GM13976 (cell line): ENCODE measurements around the gene PRIM1.

Experiments used
- DNase-seq: peaks from one replicate; pipeline ENCODE4 v3.0.0; 2012; ENCODE audit warnings: low spot score
- in situ Hi-C: fragments of 300-500 bp; cut with MboI; formaldehyde crosslinking; loops from one replicate; pipeline ENCODE4 v1.12.0; 2022; ENCODE audit warnings: low sequenced_read_pairs, mixed read lengths, inconsistent platforms; ENCODE audit not compliant: unreplicated experiment
- TF ChIP-seq, protein P1 (sequence below): IDR thresholded peaks from 2 replicates; pipeline ENCODE4 v1.5.1; 2012; ENCODE audit warnings: borderline replicate concordance, mild to moderate bottlenecking; ENCODE audit not compliant: insufficient read depth; ENCODE audit errors: extremely low read depth, missing control alignments, control extremely low read depth

Gene PRIM1

DNA sequence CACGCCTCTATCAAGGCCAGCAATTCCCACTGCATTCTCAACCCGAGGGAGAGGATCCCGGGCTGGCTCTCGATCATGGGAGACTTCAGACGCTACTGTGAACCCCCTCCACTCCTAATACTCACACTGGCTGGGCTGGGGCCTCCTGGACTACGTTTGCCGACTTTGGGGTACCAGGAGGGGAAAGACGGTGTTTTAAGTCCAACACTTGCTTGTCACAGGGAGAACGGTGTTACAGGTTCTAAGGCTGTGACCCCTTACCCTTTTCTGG, 27.5 kb downstream of the PRIM1 start:
- in situ Hi-C loops: no loop called here
- TF ChIP-seq, protein P1, sequence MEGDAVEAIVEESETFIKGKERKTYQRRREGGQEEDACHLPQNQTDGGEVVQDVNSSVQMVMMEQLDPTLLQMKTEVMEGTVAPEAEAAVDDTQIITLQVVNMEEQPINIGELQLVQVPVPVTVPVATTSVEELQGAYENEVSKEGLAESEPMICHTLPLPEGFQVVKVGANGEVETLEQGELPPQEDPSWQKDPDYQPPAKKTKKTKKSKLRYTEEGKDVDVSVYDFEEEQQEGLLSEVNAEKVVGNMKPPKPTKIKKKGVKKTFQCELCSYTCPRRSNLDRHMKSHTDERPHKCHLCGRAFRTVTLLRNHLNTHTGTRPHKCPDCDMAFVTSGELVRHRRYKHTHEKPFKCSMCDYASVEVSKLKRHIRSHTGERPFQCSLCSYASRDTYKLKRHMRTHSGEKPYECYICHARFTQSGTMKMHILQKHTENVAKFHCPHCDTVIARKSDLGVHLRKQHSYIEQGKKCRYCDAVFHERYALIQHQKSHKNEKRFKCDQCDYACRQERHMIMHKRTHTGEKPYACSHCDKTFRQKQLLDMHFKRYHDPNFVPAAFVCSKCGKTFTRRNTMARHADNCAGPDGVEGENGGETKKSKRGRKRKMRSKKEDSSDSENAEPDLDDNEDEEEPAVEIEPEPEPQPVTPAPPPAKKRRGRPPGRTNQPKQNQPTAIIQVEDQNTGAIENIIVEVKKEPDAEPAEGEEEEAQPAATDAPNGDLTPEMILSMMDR: no peak
- no peak for DNase-seq

DNA sequence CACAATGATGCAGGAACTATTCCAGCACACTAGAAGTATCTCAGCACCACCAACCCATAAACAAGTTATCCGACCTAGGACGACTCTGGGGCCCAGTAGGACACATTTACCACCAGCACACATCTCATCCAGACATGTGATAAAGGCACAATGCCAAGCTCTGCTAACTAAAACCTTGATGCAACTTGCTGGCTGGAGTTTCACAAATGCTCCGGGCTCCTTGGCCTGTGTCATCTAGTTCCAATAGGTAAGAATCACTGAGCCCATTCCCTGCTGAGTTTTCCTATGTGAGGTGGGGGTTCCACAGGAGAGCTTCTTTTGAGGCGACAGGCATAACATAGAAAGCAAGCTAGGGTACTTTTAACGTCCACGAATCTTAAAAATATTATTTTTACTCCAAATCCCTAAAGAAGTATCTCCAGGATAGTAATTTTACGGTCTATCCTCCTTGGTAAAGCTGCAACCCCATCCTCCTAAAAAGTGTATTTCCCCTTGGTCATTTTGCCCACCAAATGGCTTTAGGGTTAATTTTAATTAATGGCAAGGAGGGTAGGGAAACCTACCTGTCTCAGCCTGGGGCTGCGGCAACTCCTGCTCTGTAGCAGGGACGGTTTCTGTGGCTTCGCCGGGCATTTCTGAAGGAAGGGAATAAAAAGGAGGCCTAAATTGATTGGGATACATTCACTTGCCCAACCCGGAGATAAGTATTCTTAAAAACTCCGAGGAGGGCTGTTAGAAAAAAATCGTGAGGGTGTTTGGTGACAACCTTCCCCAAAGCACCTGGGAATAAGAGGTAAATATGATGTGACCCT, 28.0 kb downstream of the PRIM1 start:
- TF ChIP-seq, protein P1: no peak
- no peak for DNase-seq
- in situ Hi-C loops: no loop called here

DNA sequence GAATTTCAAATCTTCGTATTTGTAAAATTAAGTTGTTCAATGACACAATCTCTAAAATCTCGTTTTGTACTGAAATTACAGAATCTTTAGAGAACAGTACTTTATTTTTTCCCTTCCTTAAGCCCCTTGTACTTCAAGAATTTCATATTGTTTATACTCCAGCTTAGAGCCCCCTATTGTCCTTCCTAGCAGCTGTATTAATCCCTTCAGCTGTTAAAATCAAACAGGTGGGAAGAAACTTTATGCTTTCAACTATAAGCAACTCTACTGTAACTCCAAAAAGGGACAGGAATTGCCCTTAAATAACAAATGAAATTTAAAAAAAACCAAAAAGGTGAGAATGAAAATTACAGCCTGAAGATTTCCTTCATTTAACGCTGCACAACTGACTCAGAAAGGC, 28.8 kb downstream of the PRIM1 start:
- DNase-seq: no peak
- TF ChIP-seq, protein P1: no peak
- in situ Hi-C loops: no loop called here

DNA sequence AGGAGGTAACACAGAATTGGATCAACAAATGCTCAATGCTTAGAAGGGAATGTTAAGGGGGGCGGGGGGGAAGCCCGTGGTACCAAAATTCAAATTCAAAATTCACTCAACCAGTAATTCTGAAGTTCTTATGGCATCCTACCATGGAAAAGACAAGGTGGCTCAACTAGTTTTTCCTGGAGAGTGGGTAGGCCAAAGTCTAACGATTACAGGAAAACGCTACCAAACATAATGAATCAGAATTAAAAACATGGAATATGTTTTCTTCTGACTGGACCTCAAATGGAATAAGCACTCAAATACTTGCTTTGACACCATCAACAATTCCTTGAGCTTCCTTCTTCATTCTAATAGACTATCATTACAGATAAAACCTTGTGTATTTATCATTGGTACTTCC, 29.3 kb downstream of the PRIM1 start:
- in situ Hi-C loops: no loop called here
- DNase-seq: no peak
- TF ChIP-seq, protein P1: no peak

DNA sequence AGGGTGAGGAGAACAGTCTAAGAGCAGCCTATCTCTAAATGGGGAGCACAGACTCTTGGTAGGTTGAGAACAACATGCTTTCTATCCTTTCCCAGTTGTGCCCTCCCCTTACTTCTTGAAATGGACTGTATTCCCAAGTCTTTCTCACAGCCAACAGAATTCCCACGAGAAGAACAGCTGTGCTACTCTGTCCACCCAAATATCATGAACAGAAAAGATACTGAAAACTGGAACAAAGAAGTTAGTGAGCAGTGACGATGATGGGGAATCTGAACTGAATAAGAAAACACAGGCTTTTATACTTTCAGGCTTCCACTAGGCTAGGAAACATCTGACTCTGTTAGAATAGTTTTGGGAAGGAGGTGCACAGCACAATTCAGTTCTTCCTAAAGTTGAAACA, 30.4 kb downstream of the PRIM1 start:
- TF ChIP-seq, protein P1: no peak
- in situ Hi-C loops: no loop called here
- DNase-seq: no peak

DNA sequence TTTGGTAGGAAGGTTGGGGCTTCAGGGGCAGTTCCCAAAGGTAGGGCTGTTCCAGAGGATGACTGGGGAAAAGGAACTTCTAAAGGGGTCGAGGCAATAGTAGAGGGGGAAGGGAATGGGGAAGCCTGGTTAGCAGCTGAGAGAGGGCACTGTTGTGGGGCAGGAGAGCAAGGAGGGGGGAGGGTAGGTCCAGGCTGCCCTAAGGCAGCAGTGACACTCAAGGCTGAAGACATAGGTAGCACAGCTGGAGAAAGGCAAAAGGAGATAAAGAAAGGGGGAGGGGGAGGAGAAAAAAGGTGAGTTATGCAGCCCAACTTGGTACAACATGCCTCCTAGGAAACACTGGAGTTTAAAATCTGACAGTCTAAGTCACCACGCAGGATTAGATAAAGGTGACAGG, 30.9 kb downstream of the PRIM1 start:
- DNase-seq: no peak
- TF ChIP-seq, protein P1: no peak
- in situ Hi-C loops: no loop called here

DNA sequence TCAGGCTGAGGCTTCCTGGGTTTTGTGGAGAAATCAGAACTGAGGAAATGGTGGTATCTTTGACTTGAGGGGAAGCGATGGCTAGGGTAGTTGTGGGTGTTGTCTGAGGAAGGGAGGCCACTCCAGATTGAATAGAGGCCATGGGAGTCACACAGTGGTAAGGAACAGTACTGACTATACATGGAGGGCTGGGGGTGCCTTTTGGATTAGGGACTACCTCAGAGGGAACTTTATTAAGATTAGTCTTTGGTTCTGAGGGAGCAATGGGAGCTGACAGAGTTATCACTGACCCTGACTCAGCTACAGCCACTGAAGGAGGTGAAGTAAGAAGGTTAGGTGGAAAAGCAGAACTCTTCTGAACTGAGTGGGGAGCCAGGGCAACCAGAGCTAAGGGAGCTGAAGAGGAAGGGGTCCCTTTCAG, 31.4 kb downstream of the PRIM1 start:
- no peak for DNase-seq
- TF ChIP-seq, protein P1: no peak
- in situ Hi-C loops: no loop called here
